ENCODE data around the gene CADM4. TPM values are rescaled to one million over a fixed set of nuclear protein-coding genes. Genes with fewer than 3 reads are reported as not detected.
"Not testable (repeated sequence)": the region's sequence is repeated elsewhere in the genome, so short reads cannot be mapped to it uniquely, and the experiment has no call there.

The CADM4 gene
- polyA plus RNA-seq, 4 donors, result 43.2 to 56.9 (median 54.9) TPM

DNA sequence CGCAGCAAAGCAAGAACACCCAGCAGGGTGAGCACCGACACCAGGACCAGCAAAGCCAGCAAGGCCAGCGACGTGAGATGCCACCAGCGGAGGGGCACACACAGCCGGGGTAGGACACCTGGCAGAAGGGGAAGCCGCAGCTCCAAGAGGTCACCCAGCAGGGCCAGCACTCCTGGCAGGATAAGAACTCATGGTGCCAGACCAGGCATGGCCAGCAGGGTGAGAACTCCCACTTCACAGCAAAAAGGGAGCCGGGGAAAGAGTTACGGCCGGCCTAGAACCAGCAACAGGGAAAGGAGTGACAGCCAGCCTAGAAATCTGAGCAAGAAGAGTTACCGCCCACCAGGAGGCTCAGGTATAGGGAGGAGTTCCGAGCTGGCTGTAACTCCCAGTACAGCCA is 27.3 kb downstream of the CADM4 start:
- DNase-seq (ENCODE audit: low read depth in 4 of 4, low spot score in 2 of 4), result no peak

DNA sequence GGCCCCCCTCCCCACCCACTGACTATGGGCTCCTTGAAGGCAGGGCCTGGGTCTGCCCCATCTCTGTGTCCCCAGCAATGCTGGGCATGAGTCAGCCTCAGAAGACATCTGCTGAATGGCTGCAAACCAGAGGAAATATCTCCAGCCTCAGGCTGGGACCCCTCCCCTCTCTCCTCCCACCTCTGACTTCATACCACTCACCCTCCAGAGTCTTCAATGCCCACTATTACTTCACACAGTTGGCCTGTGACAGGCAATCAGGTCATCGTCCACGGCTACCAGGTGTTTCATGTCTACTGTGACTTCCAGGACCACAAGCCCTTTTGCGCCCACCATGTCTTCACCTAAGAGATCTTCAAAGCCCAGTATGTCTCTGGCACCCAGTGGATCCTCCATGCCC is 27.9 kb downstream of the CADM4 start, which contains the start of gene SRRM5:
SRRM5 (plus strand) TSS at position 301 of the 400 bp plus-strand sequence; CDS start at position 335, 34 bp downstream.
- no peak for DNase-seq (ENCODE audit: low read depth in 4 of 4, low spot score in 2 of 4)

DNA sequence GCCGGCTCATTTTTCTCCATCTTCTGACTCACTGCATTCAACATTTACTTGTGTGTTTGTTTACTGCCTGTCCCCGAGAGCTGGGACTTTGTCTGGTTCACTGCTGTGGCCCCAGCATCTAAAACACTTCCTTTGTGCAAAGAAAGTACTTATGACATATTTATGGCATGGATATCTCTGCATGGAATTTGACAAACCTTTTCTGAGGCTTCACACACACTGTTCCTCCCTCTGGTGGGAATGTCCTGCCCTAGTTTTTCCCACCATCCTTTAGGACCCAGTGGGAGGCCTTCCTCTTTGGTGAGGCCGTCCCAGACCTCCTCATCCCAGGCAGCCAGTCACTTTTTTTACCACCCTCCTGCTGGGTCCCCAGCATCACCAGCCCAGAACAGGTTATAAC is 29.2 kb downstream of the CADM4 start:
- no peak for DNase-seq (ENCODE audit: low read depth in 4 of 4, low spot score in 2 of 4)

DNA sequence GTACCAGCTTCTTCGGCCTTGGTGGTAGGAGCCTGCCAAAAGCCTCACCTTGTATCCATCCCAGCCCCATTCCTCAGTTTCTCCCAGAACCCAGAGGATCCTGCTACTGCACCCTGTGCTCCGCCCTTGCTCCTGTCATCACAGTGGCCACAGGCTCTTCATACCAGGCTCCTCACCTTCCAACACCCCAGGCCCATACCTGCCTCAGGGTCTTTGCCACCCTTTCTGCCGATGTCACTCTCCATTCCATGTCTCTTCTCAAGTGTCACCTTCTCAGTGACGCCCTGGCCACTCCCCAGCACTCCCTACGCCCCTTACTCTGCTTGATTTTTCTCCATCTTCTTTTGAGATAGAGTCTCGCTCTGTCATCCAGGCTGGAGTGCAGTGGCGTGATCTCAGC is 29.8 kb downstream of the CADM4 start:
- DNase-seq (ENCODE audit: low read depth in 4 of 4, low spot score in 2 of 4), result no peak

DNA sequence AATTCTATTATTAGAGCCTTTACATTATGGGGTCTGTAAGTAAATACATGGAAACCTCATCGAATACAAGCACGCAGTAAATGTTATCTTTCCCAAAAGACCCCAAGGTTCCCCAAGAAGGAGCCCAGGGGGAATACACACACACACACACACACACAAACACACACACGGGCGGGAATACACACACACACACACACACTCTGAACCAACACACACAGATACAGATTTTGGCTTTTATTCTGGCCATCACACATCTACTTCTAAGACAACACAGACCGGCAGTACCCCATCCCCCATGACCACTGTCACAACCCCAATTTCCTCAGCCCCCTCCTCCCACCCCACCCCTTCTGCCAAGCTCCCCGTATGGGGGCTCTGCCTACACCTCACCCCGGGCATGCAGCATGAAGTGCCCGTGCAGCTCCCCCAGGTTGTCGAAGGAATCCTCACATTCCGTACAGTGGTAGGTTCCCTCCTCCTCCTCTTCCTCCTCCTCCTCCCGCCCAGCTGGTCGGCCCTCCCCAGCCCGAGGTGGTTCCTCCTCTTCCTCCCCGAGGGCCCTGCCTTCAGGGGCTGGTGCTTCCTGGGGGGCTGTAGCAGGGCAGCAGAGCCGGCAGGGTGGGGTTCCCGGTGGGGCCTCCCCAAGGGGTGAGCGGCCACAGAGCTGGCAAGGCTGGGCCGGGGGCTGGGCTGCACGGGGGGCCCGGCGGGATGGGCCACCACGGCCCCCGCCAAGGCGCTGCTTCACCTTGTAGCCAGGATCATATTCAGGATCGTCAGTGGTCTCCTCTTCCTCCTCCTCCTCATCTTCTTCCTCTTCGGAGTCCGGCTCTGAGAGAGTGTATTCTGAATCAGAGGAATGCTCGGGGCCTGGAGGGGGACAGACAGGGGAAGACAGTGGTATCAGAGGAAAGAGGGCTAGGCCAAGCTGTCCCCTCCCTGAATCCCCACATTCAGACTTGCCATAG is 32.1 kb downstream of the CADM4 start:
- DNase-seq (ENCODE audit: low read depth in 4 of 4, low spot score in 2 of 4), result no peak

DNA sequence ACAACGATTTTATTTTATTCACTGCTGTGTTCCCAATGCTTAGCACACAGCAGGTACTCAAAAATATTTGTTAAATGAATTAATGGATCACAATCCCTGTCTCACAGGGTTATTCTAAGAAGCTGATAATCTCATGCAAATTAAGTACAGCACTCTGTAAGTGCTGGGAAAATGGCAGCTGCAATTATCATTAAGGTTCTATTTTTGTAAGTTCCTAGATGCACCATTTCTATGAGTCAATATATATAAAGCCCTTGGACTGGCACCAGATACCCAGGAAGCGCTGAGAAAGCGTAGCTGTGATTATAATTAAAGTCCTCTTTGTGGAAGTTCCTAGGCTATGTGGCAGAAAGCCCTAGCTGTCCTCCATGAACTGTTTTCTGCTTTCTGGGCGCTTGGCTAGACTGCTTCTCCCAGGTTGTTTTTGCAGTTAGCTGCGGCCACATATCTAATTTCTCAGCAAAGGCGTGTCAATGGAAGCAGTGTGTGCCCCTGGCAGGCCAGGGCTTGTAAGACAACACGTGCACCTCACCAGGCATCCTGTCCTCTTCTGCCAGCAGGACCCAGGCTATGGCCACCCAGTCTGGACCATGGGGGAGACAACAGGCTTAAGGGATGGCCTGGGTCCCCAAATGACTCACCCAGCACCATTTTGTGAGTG is 33.0 kb downstream of the CADM4 start:
- no peak for DNase-seq (ENCODE audit: low read depth in 4 of 4, low spot score in 2 of 4)

DNA sequence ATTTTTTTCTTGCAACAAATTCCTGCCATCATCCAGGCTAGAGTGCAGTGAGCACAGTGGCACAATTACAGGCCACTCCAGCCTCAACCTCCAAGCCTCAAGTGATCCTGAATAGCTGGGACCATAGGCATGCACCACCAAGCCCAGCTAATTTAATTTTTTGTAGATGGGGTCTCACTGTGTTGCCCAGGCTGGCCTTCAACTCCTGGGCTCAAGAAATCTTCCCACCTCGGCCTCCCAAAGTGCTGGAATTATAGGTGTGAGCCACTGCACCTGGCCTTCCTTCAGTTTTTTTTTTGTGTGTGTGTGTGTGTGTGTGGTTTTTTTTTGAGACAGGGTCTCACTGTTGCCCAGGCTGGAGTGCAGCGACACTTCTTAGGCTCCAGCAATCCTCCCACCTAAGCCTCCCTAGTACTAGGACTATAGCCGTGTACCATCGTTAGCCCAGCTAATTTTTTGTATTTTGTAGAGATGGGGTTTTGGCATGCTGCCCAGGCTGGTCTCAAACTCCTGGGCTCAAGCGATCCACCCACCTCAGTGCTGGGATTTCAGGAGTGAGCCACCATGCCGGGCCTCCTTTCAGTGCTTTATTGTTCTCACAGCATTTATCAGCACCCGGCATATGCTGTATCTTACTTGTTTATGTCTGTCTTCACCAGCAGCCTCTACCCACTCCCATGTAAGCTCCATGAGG is 33.6 kb downstream of the CADM4 start:
- no peak for DNase-seq (ENCODE audit: low read depth in 4 of 4, low spot score in 2 of 4)

DNA sequence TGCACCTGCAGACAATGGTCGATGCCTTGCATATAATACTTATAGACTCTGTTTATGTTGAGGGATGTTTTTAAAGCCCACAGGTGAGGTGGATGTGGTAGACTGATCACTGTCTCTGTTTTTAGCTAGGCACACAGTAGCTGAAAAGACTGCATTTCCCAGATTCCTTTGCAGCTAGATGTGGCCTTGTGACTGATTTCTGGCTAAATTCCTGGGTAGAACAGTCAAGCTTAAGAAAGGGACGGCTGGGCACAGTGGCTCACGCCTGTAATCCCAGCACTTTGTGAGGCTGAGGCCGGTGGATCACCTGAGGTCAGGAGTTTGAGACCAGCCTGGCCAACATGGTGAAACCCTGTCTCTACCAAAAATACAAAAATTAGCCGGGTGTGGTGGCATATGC is 39.3 kb downstream of the CADM4 start:
- not testable (repeated sequence) for DNase-seq (ENCODE audit: low read depth in 4 of 4, low spot score in 2 of 4)

DNA sequence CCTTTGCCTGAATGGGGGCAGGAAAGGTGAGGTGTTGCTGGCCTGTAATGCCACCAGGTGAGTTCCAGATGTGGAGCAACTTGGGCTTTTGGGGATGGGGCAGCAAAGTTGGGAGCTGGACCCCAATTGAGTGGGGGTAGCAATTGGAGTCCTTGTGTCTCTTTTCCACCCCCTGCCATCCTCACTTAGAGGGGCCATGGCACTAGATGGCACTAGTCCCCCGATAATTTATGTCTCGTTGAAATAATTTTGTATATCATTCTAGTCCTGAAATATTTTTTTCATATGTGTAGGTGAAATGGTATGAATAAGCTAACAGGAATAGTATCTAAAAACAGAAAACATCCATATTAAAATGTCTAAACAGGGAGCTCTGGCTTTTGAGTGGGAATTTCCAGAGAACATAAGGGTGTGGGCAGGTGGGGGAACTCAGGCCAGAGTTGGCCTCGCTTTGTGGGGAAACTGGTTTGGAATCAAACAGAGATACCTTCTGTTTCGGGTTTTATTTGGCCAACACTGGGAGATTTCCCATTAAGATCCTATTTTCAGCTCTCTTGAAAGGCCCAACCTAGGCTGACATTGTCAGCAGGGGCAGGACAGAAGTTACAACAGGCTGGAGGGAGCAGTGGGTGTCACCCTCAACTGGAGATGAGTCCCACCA is 39.9 kb downstream of the CADM4 start:
- DNase-seq (ENCODE audit: low read depth in 4 of 4, low spot score in 2 of 4), result no peak

DNA sequence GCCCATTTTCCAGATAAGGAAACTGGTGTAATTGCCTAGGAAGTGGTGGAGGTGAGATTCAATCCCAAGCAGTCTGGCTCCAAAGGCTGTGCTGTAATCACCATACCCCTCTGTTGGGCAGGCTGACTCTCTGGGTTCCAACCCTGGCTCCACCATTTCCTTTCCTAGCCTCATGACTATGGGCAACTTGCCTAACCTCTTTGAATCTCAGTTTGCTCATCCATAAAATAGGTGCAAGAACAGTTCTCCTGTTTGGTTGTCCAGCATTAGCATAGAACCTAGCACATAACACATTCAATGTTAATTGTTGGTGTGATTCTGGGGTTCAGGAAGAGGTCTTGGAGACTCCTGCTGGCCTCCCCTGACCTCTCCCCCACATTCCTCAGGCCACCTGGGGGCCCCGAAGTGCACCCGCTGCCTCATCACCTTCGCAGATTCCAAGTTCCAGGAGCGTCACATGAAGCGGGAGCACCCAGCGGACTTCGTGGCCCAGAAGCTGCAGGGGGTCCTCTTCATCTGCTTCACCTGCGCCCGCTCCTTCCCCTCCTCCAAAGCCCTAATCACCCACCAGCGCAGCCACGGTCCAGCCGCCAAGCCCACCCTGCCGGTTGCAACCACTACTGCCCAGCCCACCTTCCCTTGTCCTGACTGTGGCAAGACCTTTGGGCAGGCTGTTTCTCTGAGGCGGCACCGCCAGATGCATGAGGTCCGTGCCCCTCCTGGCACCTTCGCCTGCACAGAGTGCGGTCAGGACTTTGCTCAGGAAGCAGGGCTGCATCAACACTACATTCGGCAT is 41.0 kb downstream of the CADM4 start:
- no peak for DNase-seq (ENCODE audit: low read depth in 4 of 4, low spot score in 2 of 4)

DNA sequence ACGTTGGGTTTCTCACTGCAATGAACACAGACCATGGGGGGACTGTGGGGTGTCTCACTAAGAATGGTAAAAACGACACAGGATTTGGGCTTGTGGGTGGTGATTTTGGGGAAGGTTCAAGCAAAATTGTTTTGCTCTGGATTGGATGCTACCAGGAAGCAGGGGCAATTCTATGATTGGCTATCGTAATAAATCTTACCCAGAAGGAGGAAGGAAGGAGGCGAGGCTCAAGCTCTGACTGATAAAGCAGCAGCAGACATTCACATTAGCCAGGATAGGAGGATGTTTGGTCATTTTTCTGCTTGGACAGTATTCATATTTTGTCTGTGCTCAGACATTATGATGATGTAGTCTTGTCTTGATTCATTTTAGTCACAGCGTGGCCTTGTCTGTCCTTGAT is 41.8 kb downstream of the CADM4 start:
- DNase-seq (ENCODE audit: low read depth in 4 of 4, low spot score in 2 of 4), result no peak

DNA sequence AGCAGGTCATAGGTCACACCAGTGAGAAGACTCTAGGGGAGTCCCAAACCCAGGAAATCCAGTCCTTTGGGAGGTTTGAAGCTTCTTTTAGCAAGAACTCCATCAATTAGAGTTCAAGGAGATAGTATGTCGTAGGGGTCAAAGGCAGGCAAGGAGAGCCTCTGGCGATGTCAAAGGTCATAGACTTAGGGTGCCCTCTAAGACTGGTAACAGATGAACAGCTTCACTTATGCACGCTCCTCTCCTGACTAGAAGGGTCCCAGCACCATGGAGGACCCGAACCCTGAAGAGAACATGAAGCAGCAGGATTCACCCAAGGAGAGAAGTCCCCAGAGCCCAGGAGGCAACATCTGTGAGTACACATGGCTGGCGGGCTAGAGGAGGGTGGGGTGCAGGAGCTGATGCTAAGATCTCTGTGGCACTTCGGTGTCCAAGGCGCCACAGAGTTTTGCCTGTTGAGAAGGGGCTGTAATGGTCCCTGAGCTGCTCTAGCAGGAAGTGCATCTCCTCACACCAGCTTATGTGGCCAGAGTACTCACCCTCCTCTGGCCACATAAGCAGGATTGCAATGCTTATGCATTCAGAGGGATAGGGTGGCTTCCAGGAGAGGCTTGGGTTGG is 42.7 kb downstream of the CADM4 start:
- no peak for DNase-seq (ENCODE audit: low read depth in 4 of 4, low spot score in 2 of 4)

DNA sequence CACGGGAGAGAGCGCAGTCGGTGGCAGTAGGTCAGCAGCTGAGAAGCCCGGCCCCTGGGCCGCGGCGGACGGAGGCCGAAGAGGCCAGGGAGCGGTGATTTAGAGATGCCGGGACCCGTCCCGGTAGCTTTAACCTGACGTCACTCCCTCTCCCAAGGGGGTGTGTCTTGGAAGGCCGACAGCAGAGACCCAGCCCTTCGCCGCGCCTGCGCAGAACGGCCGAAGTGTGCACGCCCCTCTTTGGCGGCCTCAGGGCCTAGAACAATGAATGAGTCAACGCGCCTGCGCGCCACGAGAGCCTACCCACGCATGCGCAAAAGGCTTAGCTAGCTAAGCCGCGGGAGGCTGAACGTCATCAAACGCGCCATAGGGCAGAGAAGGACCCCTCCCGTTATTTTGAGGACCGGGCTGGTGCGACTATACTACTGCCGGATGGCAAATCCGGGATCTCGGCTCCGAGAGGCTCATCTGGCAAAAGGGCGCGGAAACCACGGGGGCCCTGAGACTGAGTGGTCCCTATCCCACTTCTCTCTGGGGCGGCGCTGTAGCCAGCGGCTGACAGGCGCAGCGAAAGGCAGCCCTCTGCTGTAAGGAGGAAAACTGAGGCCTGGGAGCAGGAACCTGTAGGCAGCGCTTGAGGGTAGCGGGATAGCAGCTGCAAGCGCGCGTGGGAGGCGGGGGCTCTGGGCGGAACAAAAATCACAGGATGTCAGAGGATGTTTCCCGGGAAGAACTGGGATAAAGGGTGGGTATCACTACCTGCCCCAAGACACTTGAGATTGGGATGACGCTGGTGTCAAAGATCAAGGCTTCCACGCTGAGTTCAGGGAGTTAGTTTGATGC is 43.4 kb downstream of the CADM4 start, which contains the start of the genes IRGQ and ZNF576:
IRGQ (minus strand) TSS at position 136 of the 843 bp plus-strand sequence. CDS start 796 bp downstream, outside the sequence.
ZNF576 (plus strand) TSS at position 597 of the 843 bp plus-strand sequence. CDS start 514 bp downstream, outside the sequence.
- DNase-seq (ENCODE audit: low read depth in 4 of 4, low spot score in 2 of 4), result peak; percentile 99 to 100 (median 100)

DNA sequence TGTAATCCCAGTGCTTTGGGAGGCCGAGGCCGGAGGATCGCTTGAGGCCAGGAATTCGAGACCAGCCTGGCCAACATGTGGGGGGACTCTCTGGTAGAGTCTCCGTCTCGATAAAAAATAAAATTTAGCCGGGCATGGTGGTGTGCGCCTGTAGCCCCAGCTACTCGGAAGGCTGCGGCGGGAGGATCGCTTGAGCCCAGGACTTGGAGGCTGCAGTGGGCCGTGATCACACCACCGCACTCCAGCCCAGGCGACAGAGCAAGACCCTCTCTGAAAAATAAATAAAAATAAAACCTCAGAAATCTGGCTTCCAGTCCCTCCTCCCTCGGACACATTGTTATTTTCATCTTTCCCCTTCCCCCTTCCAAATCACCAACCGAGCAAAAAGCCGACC is 44.0 kb downstream of the CADM4 start:
- DNase-seq (ENCODE audit: low read depth in 4 of 4, low spot score in 2 of 4), result no peak

DNA sequence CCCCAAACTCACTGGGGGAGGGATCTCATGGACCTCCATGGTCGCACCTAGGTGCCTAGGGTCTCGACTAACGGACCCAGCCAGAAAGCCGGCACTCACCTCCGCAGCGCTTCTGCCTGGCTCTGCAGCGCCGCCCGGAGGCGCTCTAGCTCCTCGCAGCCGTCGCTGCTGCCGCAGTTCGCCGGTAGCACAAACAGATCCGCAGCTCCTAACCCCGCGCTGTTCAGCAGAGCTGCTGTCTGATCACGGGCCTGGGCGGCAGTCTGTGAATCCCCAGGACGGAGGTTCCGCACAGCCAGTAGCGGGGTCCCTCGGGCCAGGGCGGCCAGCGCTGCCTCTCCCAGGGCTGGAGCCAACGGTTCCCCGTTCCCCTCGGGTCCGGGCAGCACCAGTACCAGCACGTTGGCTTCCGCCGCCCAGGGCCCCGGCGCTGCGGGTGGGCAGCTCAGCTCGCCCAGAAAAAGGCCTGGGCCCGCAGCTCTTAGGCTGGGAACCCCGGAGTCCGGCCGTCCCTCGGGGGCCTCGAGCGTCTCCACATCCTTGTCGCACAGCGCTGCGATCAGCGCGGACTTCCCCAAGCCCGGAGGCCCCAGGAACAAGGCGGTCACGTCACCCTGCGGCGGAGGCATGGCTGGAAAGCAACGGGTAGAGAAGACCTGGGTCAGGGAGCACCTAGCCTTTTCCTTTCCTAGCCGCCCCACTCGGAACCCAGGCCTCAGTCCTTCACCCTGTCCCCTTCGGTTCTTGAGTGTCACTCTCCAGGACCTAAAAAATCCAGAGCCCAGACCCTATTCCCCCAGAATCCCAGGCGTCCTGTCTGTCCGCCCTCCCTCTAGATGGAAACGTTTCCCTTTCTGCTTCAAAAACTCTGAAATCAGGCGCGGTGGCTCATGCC is 44.7 kb downstream of the CADM4 start:
- DNase-seq (ENCODE audit: low read depth in 4 of 4, low spot score in 2 of 4), result peak in 1 of 4 donors; percentile 45

DNA sequence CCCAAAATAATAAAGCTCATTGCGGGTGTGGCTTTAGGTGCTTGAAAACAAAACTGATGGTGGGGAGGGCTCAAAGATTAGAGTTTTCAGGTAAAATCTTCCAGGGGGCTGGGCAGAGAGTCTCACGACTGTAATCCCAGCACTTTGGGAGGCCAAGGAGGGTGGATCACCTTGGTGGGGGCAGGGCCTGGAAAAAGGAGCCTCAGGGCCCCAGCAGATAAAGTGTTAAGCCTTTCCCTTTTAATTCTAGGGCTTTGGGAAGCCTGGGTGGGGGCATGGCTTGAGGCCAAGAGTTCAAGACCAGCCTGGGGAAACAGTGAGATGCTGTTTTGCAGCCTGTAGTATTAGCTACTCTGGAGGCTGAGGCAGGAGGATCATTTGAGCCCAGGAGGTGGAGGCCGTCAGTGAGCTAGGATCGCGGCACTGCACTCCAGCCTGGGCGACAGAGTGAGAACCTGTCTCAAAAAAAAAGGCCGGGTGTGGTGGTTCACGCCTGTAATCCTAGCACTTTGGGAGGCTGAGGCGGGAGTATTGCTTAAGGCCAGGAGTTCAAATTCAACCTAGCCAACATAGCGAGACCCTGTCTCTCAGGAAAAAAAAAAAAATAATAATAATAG is 45.5 kb downstream of the CADM4 start:
- no peak for DNase-seq (ENCODE audit: low read depth in 4 of 4, low spot score in 2 of 4)

Data from left renal cortex interstitium (tissue), 4 donors.